A549 (cell line): ENCODE results near the gene STK35. TPM values are rescaled to one million over a fixed set of nuclear protein-coding genes. Genes with fewer than 3 reads are reported as not detected.

Experiments used
- ATAC-seq, 2 experiments: fragments of 200-7000 bp in 1 of 2; fragments of >200 bp in 1 of 2; cut with Nextera tagmentation in 1 of 2; cut with Tn5 transposase in 1 of 2; 3 replicates each; pipeline versions ENCODE4 v1.8.0 to v1.9.1; 2018 to 2020; ENCODE audit warnings: mild to moderate bottlenecking in 1 of 2, moderate library complexity in 1 of 2
- CTCF ChIA-PET: fragments of 300-600 bp; sonication (Branson Sonifier 250); formaldehyde crosslinking; extraction: SDS; loops from one replicate; lab custom pipeline; 2021; ENCODE audit warnings: antibody characterized with exemption, inconsistent platforms; lab: Yijun Ruan, JAX
- POLR2A ChIA-PET: fragments of 350-600 bp; formaldehyde crosslinking; extraction: SDS; loops from one replicate; lab custom pipeline; 2021; ENCODE audit warnings: antibody characterized with exemption, inconsistent platforms; lab: Yijun Ruan, JAX
- DNase-seq, 2 experiments: peaks; one replicate each; pipeline versions ENCODE4 v3.0.0 to v3.0.0-alpha.2; 2011 to 2016; ENCODE audit warnings: low read depth in 1 of 2, low spot score in 1 of 2
- FAIRE-seq: peaks from 2 replicates; lab custom pipeline; 2011; peaks lifted over from hg19 to GRCh38; lab: Jason Lieb, UNC
- H3K27ac ChIP-seq, 2 experiments: fragments of >200 bp; sonication (Bioruptor Twin); formaldehyde crosslinking; 3 replicates each; pipeline ENCODE4 v1.5.1; 2016 to 2017
- H3K4me1 ChIP-seq: fragments of >200 bp; sonication (Bioruptor Twin); formaldehyde crosslinking; 3 replicates; pipeline ENCODE4 v1.6.1; 2016
- H3K4me2 ChIP-seq: fragments of >200 bp; sonication (Bioruptor Twin); formaldehyde crosslinking; 3 replicates; pipeline ENCODE4 v1.6.1; 2016
- H3K4me3 ChIP-seq: fragments of >200 bp; sonication (Bioruptor Twin); formaldehyde crosslinking; 3 replicates; pipeline ENCODE4 v1.5.1; 2016
- H3K9me3 ChIP-seq: fragments of >200 bp; sonication (Bioruptor Twin); formaldehyde crosslinking; 3 replicates; pipeline ENCODE4 v1.6.1; 2016
- ATOH8 ChIP-seq: fragments of 250-450 bp; sonication (Bioruptor Pico); IDR thresholded peaks from 2 replicates; pipeline ENCODE4 v1.5.0; 2020; ENCODE audit warnings: low read depth, mild to moderate bottlenecking, moderate library complexity
- CTCF ChIP-seq: fragments of >200 bp; sonication (Bioruptor Twin); formaldehyde crosslinking; IDR thresholded peaks from 3 replicates; pipeline ENCODE4 v1.5.1; 2016
- ESRRA ChIP-seq: fragments of 150-350 bp; IDR thresholded peaks from 2 replicates; pipeline ENCODE4 v1.6.1; 2014; ENCODE audit warnings: mild to moderate bottlenecking, low read length, borderline replicate concordance
- FOSB ChIP-seq: fragments of 250-450 bp; sonication (Bioruptor Pico); IDR thresholded peaks from 2 replicates; pipeline ENCODE4 v1.5.0; 2020; ENCODE audit warnings: mild to moderate bottlenecking, moderate library complexity
- FOSL2 ChIP-seq, 2 experiments: fragments of 450-650 bp in 1 of 2; fragments of >200 bp in 1 of 2; sonication (Bioruptor Twin) in 1 of 2; formaldehyde crosslinking; IDR thresholded peaks; 2 replicates each; pipeline versions ENCODE4 v1.5.0 to v1.6.1; 2016 to 2020; ENCODE audit warnings: mild to moderate bottlenecking in 1 of 2, moderate library complexity in 1 of 2
- FOXS1 ChIP-seq: fragments of 250-450 bp; sonication (Bioruptor Pico); IDR thresholded peaks from 2 replicates; pipeline ENCODE4 v1.5.0; 2020; ENCODE audit warnings: mild to moderate bottlenecking, moderate library complexity
- HDAC2 ChIP-seq: fragments of 200-600 bp; sonication (generic); IDR thresholded peaks from 2 replicates; pipeline ENCODE4 v1.6.1; 2016
- HOXA7 ChIP-seq: fragments of 250-450 bp; sonication (Bioruptor Pico); IDR thresholded peaks from 2 replicates; pipeline ENCODE4 v1.5.0; 2020; ENCODE audit warnings: mild to moderate bottlenecking, moderate library complexity
- HOXB5 ChIP-seq: fragments of 250-450 bp; sonication (Bioruptor Pico); IDR thresholded peaks from 2 replicates; pipeline ENCODE4 v1.5.0; 2020; ENCODE audit warnings: mild to moderate bottlenecking, moderate library complexity
- NPAS2 ChIP-seq: fragments of 250-450 bp; sonication (Bioruptor Pico); IDR thresholded peaks from 2 replicates; pipeline ENCODE4 v1.8.0; 2022; ENCODE audit warnings: mild to moderate bottlenecking, moderate library complexity, borderline replicate concordance
- NR3C1 ChIP-seq: fragments of >200 bp; sonication (Bioruptor Twin); formaldehyde crosslinking; IDR thresholded peaks from 3 replicates; pipeline ENCODE4 v1.6.1; 2017
- PHF8 ChIP-seq: fragments of 200-600 bp; sonication (generic); IDR thresholded peaks from 2 replicates; pipeline ENCODE4 v1.6.1; 2016; ENCODE audit warnings: low read depth, mild to moderate bottlenecking, antibody characterized with exemption, moderate library complexity, borderline replicate concordance
- RARB ChIP-seq: fragments of 250-450 bp; sonication (Bioruptor Pico); IDR thresholded peaks from 2 replicates; pipeline ENCODE4 v1.8.0; 2021; ENCODE audit warnings: mild to moderate bottlenecking, moderate library complexity
- RFX5 ChIP-seq: fragments of 450-650 bp; IDR thresholded peaks from 2 replicates; pipeline ENCODE4 v1.7.1; 2014; ENCODE audit warnings: antibody characterized with exemption, mild to moderate bottlenecking, moderate library complexity
- SMC3 ChIP-seq: fragments of >200 bp; sonication (Bioruptor Twin); formaldehyde crosslinking; IDR thresholded peaks from 3 replicates; pipeline ENCODE4 v1.6.1; 2018; ENCODE audit warnings: inconsistent platforms
- TP53 ChIP-seq: fragments of 250-450 bp; sonication (Bioruptor Pico); IDR thresholded peaks from 2 replicates; pipeline ENCODE4 v1.5.0; 2021; ENCODE audit warnings: mild to moderate bottlenecking, moderate library complexity
- ZC3H11A ChIP-seq: fragments of 450-650 bp; IDR thresholded peaks from 2 replicates; pipeline ENCODE4 v1.6.1; 2014; ENCODE audit warnings: antibody characterized with exemption, mild to moderate bottlenecking
- ZNF302 ChIP-seq: fragments of 250-450 bp; sonication (Bioruptor Pico); IDR thresholded peaks from 2 replicates; pipeline ENCODE4 v1.9.0; 2021; ENCODE audit warnings: inconsistent platforms, mild to moderate bottlenecking, moderate library complexity
- WGBS: methylation state at CpG from one replicate; pipeline ENCODE4 v1.1.6; 2017; ENCODE audit errors: missing lambda C conversion rate; 5-methylcytosine and 5-hydroxymethylcytosine counted together
- polyA plus RNA-seq, 4 experiments: library from polyadenylated mRNA; depleted of rRNA in 3 of 4; stranded (reverse); fragments of >200 nt; fragmentation: RNase III in 1 of 4; extraction: RNeasy Plus Mini Kit Qiagen cat#74134 plus additional on column Dnase treatment in 1 of 4; gene quantifications; 2 replicates in 3 of 4; 3 replicates in 1 of 4; pipeline ENCODE4 v1.2.3, GENCODE V29; 2011 to 2017
- TF ChIP-seq, protein P1 (sequence below): fragments of >200 bp; sonication (Bioruptor Twin); formaldehyde crosslinking; IDR thresholded peaks from 3 replicates; pipeline ENCODE4 v1.6.1; 2016

STK35 gene
- polyA plus RNA-seq, 2 of the 4 experiments (the other 2 are of a cell fraction): 9.0 to 10.0 TPM

- TF ChIP-seq, protein P1, sequence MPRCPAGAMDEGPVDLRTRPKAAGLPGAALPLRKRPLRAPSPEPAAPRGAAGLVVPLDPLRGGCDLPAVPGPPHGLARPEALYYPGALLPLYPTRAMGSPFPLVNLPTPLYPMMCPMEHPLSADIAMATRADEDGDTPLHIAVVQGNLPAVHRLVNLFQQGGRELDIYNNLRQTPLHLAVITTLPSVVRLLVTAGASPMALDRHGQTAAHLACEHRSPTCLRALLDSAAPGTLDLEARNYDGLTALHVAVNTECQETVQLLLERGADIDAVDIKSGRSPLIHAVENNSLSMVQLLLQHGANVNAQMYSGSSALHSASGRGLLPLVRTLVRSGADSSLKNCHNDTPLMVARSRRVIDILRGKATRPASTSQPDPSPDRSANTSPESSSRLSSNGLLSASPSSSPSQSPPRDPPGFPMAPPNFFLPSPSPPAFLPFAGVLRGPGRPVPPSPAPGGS: no peak
- TF ChIP-seq FOSB (CRISPR knock-in tag) (no peak), NR3C1 (no peak), RARB (CRISPR knock-in tag) (no peak)
- TF ChIP-seq, all 56 proteins: peak for 0
Observed at GRCh38 chr20:2156224-2156623, 54.6 kb downstream of the STK35 start (continued).

DNA sequence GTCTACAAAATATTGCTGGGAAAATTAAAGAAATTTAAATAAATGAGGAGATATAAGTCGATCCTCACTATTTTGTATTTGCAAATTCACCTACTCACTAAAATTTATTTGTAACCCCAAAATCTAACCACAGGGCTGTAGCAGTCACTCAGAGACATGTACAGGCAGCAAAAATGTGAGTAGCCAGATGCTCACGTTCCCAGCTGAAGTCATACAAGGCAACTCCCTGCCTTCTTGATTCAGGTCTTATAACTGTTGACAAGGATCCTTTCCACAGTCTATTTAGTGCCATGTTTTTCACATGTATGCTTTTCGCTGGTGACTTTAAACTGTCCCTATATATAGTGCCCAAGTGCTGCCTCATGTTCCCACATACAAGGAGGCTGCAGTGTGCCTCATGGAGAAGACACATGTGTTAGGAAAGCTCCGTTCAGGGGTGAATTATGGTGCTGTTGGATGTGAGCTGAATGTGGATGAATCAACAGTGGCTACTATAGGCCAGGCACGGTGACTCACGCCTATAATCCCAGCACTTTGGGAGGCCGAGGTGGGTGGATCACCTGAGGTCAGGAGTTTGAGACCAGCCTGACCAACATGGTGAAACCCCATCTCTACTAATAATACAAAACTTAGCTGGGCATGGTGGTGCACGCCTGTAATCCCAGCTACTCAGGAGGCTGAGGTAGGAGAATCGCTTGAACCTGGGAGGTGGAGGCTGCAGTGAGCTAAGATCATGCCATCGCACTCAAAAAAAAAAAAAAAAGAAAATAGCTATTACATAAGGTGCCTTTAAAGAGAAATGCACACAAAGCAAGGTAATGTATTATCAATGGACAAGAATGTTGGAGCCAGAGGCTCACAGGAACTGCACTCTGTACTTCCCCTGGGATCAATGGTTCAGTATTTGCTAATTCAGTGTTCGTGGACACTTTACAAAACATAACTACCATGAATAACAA is 55.3 kb downstream of the STK35 start:
- H3K27ac ChIP-seq: no peak overlapping the region
- DNase-seq (no peak), ATAC-seq (no peak)
- 80% methylated on average over 11 of the region's 11 CpGs for WGBS
- H3K4me2 ChIP-seq: no peak overlapping the region
- H3K9me3 ChIP-seq: no peaks in the 10 kb centered on the region
- TF ChIP-seq HOXB5: no peak
- no peak for TF ChIP-seq HDAC2
- no peak for TF ChIP-seq SMC3
- TF ChIP-seq PHF8: no peak
- no peak for TF ChIP-seq HOXA7 (CRISPR knock-in tag)
- TF ChIP-seq, all 56 proteins: peak for 0
- CTCF ChIA-PET: interaction anchor here (0.7 to 5.7 kb wide), 7 partner anchors 10 to 380 kb away, joined by 3 to 36 read pairs (median 5); no protein-coding TSS in a partner anchor
- Histone ChIP-seq H3K4me3 (no peak overlapping the region), H3K4me1 (no peaks in the 10 kb centered on the region; the same call in 2 of the 3 replicates)
- peak; percentile 23 for FAIRE-seq
- POLR2A ChIA-PET: interaction anchor here (0.6 kb wide), 1 partner anchor 52 kb away, joined by 6 read pairs; no protein-coding TSS in a partner anchor

GRCh38 chr20:2162125-2162822 is 60.6 kb downstream of the STK35 start:
- Histone ChIP-seq H3K9me3 (no peaks in the 10 kb centered on the region), H3K4me3 (no peak overlapping the region)
- POLR2A ChIA-PET: no interaction called here
- no peak for FAIRE-seq
- no peak for DNase-seq
- TF ChIP-seq FOSL2 (IDR thresholded peaks at IDR 0.05) (no peak), FOSL2 (CRISPR knock-in tag; IDR thresholded peaks at IDR 0.05) (no peak), ATOH8 (CRISPR knock-in tag) (no peak), FOSB (CRISPR knock-in tag) (no peak), CTCF (no peak), ZC3H11A (no peak), NPAS2 (CRISPR knock-in tag) (no peak), ESRRA (no peak), TP53 (CRISPR knock-in tag) (no peak), RFX5 (no peak), ZNF302 (CRISPR knock-in tag) (no peak), FOXS1 (CRISPR knock-in tag) (no peak)
- TF ChIP-seq, all 56 proteins: peak for 0
- WGBS: 49% methylated on average over 12 of the region's 12 CpGs
- Histone ChIP-seq H3K4me2 (no peak overlapping the region), H3K27ac (no peak overlapping the region), H3K4me1 (no peaks in the 10 kb centered on the region)
- CTCF ChIA-PET: interaction anchor here (0.6 to 6.9 kb wide), 14 partner anchors 10 to 398 kb away, joined by 3 to 76 read pairs (median 4); no protein-coding TSS in a partner anchor
- ATAC-seq: no peak
